NCI-H1092 treated with DMSO at 0.1 percent for 48 hours (cell line): Measurements from ENCODE around the gene MGST1.

Experiments used
- DNase-seq: peaks from one replicate; lab custom pipeline; 2025; lab: John Stamatoyannopoulos, UW

Gene MGST1

GRCh38 chr12:16347391-16348298 is at the start of gene MGST1:
MGST1 (plus strand) TSS chr12:16347645; CDS start chr12:16354253, 6,608 bp downstream.
- DNase-seq, result peak; percentile 8

GRCh38 chr12:16299403-16299802 is 48.0 kb upstream of the MGST1 start:
- no peak for DNase-seq

- DNase-seq, result no peak
These were observed 47.3 kb upstream of the MGST1 start for GRCh38 chr12:16300122-16300521.

GRCh38 chr12:16300736-16301135 is 46.7 kb upstream of the MGST1 start:
- DNase-seq, result no peak

- DNase-seq, result no peak
These were observed 43.5 kb upstream of the MGST1 start for GRCh38 chr12:16303939-16304338.

- no peak for DNase-seq
These were observed 39.5 kb upstream of the MGST1 start for GRCh38 chr12:16307856-16308475.

- DNase-seq, result no peak
These were observed 36.5 kb upstream of the MGST1 start for GRCh38 chr12:16310934-16311333.

- no peak for DNase-seq
These were observed 24.4 kb upstream of the MGST1 start for GRCh38 chr12:16323010-16323409.

GRCh38 chr12:16323638-16324037 is 23.8 kb upstream of the MGST1 start:
- DNase-seq, result no peak

- DNase-seq, result no peak
These were observed 23.2 kb upstream of the MGST1 start for GRCh38 chr12:16324272-16324671.

GRCh38 chr12:16324772-16325171 is 22.7 kb upstream of the MGST1 start:
- DNase-seq, result peak; percentile 53

- DNase-seq, result peak; percentile 86
These were observed 22.0 kb upstream of the MGST1 start for GRCh38 chr12:16325426-16325825.

- DNase-seq, result no peak
These were observed 19.5 kb upstream of the MGST1 start for GRCh38 chr12:16327963-16328362.

- DNase-seq, result no peak
These were observed 17.9 kb upstream of the MGST1 start for GRCh38 chr12:16329594-16329993.

GRCh38 chr12:16330560-16330959 is 16.9 kb upstream of the MGST1 start:
- DNase-seq, result peak; percentile 99

GRCh38 chr12:16331998-16332397 is 15.4 kb upstream of the MGST1 start:
- DNase-seq, result no peak

GRCh38 chr12:16335838-16336237 is 11.6 kb upstream of the MGST1 start:
- DNase-seq, result no peak

- DNase-seq, result no peak
These were observed 3.2 kb upstream of the MGST1 start for GRCh38 chr12:16344269-16344668.

GRCh38 chr12:16345105-16345504 is 2.3 kb upstream of the MGST1 start:
- DNase-seq, result no peak

GRCh38 chr12:16346958-16347357 is 487 bp upstream of the MGST1 start:
- DNase-seq, result no peak

GRCh38 chr12:16348435-16349130 is 1.1 kb downstream of the MGST1 start:
- DNase-seq, result no peak

GRCh38 chr12:16349131-16349460 is 1.7 kb downstream of the MGST1 start:
- no peak for DNase-seq

GRCh38 chr12:16350682-16351081 is 3.2 kb downstream of the MGST1 start:
- no peak for DNase-seq
